ENCODE data around the gene TFB1M.

GRCh38 chr6:155352811-155353210, 38.5 kb upstream of the TFB1M start:
- no peak for TF ChIP-seq ZNF274 (IDR thresholded peaks at IDR 0.05; ENCODE audit: low read depth, low read length)
- no peak for TF ChIP-seq YY1 (IDR thresholded peaks at IDR 0.05; ENCODE audit: insufficient read depth, insufficient read length)
- TF ChIP-seq SUZ12 (IDR thresholded peaks at IDR 0.05; ENCODE audit: extremely low read depth, insufficient read depth, insufficient read length) = no peak
